GM12891 (cell line): ENCODE measurements around the gene LBX2.

Experiments
- PAX5 ChIP-seq: IDR thresholded peaks from 2 replicates; pipeline ENCODE4 v1.6.1; 2011; ENCODE audit warnings: low read length, moderate library complexity, mild to moderate bottlenecking; ENCODE audit not compliant: insufficient read depth, severe bottlenecking
- POLR2A ChIP-seq: IDR thresholded peaks from 2 replicates; pipeline ENCODE4 v1.6.1; 2011; ENCODE audit warnings: low read depth, low read length, control low read depth
- POLR2AphosphoS5 ChIP-seq: IDR thresholded peaks from 2 replicates; pipeline ENCODE4 v1.6.1; 2011; ENCODE audit warnings: low read depth, low read length, control low read depth
- SPI1 ChIP-seq: IDR thresholded peaks from 2 replicates; pipeline ENCODE4 v1.6.1; 2011; ENCODE audit warnings: low read depth, low read length, control low read depth

DNA sequence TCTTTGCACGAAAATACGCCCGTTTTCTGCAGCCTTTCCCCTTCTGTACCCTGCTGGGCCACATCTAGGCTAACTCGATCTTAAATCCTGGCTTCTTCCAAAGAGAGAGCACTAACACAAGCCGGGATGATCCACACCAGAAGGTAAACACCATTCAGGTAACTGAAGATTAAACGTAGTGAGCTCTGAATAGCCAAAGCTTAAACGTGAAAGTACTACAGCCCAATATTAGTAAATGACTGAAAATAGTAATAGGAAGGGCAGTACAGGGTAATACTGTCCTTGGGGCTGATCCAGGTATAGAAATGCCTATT is 26.5 kb downstream of the LBX2 start:
- TF ChIP-seq SPI1 (no peak), POLR2AphosphoS5 (no peak), POLR2A (no peak), PAX5 (no peak)
